Loucy (cell line): ENCODE data around the gene TMEM135.
"Not testable (repeated sequence)": the region's sequence is repeated elsewhere in the genome, so short reads cannot be mapped to it uniquely, and the experiment has no call there.

Experiments
- H2AFZ ChIP-seq: fragments of 200-600 bp; sonication (generic); 2 replicates; pipeline ENCODE4 v1.6.0; 2016; ENCODE audit warnings: antibody characterized with exemption, mild to moderate bottlenecking, low read length, moderate library complexity
- H3F3A ChIP-seq: fragments of 200-600 bp; 2 replicates; pipeline ENCODE4 v1.6.0; 2016; ENCODE audit warnings: antibody characterized with exemption, low read depth, mild to moderate bottlenecking
- H3K27me3 ChIP-seq: fragments of 200-600 bp; sonication (generic); 2 replicates; pipeline ENCODE4 v1.6.1; 2014; ENCODE audit warnings: low read length, mild to moderate bottlenecking; ENCODE audit not compliant: insufficient read depth, poor library complexity, severe bottlenecking
- H3K36me3 ChIP-seq: fragments of 200-600 bp; sonication (generic); 2 replicates; pipeline ENCODE4 v1.6.1; 2016; ENCODE audit warnings: low read length; ENCODE audit not compliant: insufficient read depth
- H3K4me1 ChIP-seq: fragments of 200-600 bp; sonication (generic); 2 replicates; pipeline ENCODE4 v1.5.1; 2014; ENCODE audit warnings: low read length, mild to moderate bottlenecking; ENCODE audit not compliant: insufficient read depth, poor library complexity, severe bottlenecking
- H3K4me2 ChIP-seq: fragments of 200-600 bp; sonication (generic); 2 replicates; pipeline ENCODE4 v1.6.0; 2014; ENCODE audit warnings: antibody characterized with exemption, low read length, low read depth, mild to moderate bottlenecking; ENCODE audit not compliant: poor library complexity, severe bottlenecking
- H3K4me3 ChIP-seq: fragments of 200-600 bp; sonication (generic); 2 replicates; pipeline ENCODE4 v1.5.1; 2014; ENCODE audit warnings: low read length, mild to moderate bottlenecking, mixed read lengths; ENCODE audit not compliant: poor library complexity, severe bottlenecking
- H3K79me2 ChIP-seq: fragments of 200-600 bp; sonication (generic); 2 replicates; pipeline ENCODE4 v1.6.1; 2014; ENCODE audit warnings: low read length; ENCODE audit not compliant: insufficient read depth
- H3K9ac ChIP-seq: fragments of 200-600 bp; sonication (generic); 2 replicates; pipeline ENCODE4 v1.6.0; 2014; ENCODE audit warnings: mild to moderate bottlenecking, low read depth, low read length, moderate library complexity; ENCODE audit not compliant: poor library complexity, severe bottlenecking
- H3K9me2 ChIP-seq: fragments of 200-600 bp; sonication (generic); replicated peaks from 2 replicates; pipeline ENCODE4 v1.6.1; 2016; ENCODE audit warnings: low read depth, low read length, mixed read lengths
- H3K9me3 ChIP-seq: fragments of 200-600 bp; sonication (generic); 2 replicates; pipeline ENCODE4 v1.6.1; 2014; ENCODE audit warnings: mild to moderate bottlenecking, antibody characterized with exemption, low read length, low read depth; ENCODE audit not compliant: insufficient read depth
- H4K20me1 ChIP-seq: fragments of 200-600 bp; sonication (generic); 2 replicates; pipeline ENCODE4 v1.6.0; 2014; ENCODE audit warnings: antibody characterized with exemption, low read length, mild to moderate bottlenecking; ENCODE audit not compliant: insufficient read depth, poor library complexity, severe bottlenecking
- CTCF ChIP-seq: fragments of 200-600 bp; sonication (generic); conservative IDR thresholded peaks from 2 replicates; pipeline ENCODE4 v1.5.1; 2014; ENCODE audit warnings: mild to moderate bottlenecking, antibody characterized with exemption, low read length
- EZH2phosphoT487 ChIP-seq: fragments of 200-600 bp; IDR thresholded peaks from 2 replicates; pipeline ENCODE4 v1.6.1; 2018; ENCODE audit warnings: antibody characterized with exemption, mild to moderate bottlenecking, moderate library complexity, borderline replicate concordance

The TMEM135 gene

GRCh38 chr11:86990515-86990914 lies 47.2 kb upstream of the TMEM135 start:
- Histone ChIP-seq H3K4me2 (no peak overlapping the region), H3K27me3 (no peaks in the 10 kb centered on the region), H4K20me1 (no peaks in the 10 kb centered on the region), H3K79me2 (no peaks in the 10 kb centered on the region), H2AFZ (no peak overlapping the region), H3K9ac (no peak overlapping the region), H3K36me3 (no peaks in the 10 kb centered on the region), H3K9me2 (no peaks in the 10 kb centered on the region), H3K4me3 (no peak overlapping the region), H3F3A (no peaks in the 10 kb centered on the region), H3K4me1 (no peaks in the 10 kb centered on the region), H3K9me3 (no peaks in the 10 kb centered on the region)
- TF ChIP-seq EZH2phosphoT487 (no peak), CTCF (no peak)

- Histone ChIP-seq H3K9me3 (no peaks in the 10 kb centered on the region), H3K4me2 (no peak overlapping the region), H4K20me1 (no peaks in the 10 kb centered on the region), H2AFZ (no peak overlapping the region), H3K36me3 (no peaks in the 10 kb centered on the region), H3K9ac (no peak overlapping the region), H3K27me3 (no peaks in the 10 kb centered on the region), H3K4me3 (no peak overlapping the region), H3K9me2 (no peaks in the 10 kb centered on the region), H3F3A (no peaks in the 10 kb centered on the region), H3K4me1 (no peaks in the 10 kb centered on the region), H3K79me2 (no peaks in the 10 kb centered on the region)
- TF ChIP-seq CTCF: no peak
- no peak for TF ChIP-seq EZH2phosphoT487
Measured at GRCh38 chr11:86991341-86991740, 46.4 kb upstream of the TMEM135 start.

GRCh38 chr11:86992340-86992739 lies 45.4 kb upstream of the TMEM135 start:
- H4K20me1 ChIP-seq, H3K9me3 ChIP-seq, H3K27me3 ChIP-seq, H3K9me2 ChIP-seq, H3F3A ChIP-seq, H3K79me2 ChIP-seq, H2AFZ ChIP-seq, H3K4me1 ChIP-seq, H3K4me2 ChIP-seq, H3K9ac ChIP-seq, H3K36me3 ChIP-seq, H3K4me3 ChIP-seq: not testable (repeated sequence)

- H2AFZ ChIP-seq: no peak overlapping the region
- no peaks in the 10 kb centered on the region for H3K4me1 ChIP-seq
- H3K36me3 ChIP-seq: no peaks in the 10 kb centered on the region
- TF ChIP-seq EZH2phosphoT487 (no peak), CTCF (no peak)
- H3K9ac ChIP-seq: no peak overlapping the region
- no peaks in the 10 kb centered on the region for H3K27me3 ChIP-seq
- H3F3A ChIP-seq: no peaks in the 10 kb centered on the region
- no peak overlapping the region for H3K4me3 ChIP-seq
- no peaks in the 10 kb centered on the region for H3K9me3 ChIP-seq
- no peaks in the 10 kb centered on the region for H3K79me2 ChIP-seq
- H3K4me2 ChIP-seq: no peak overlapping the region
- no peaks in the 10 kb centered on the region for H4K20me1 ChIP-seq
- no peaks in the 10 kb centered on the region for H3K9me2 ChIP-seq
Measured at GRCh38 chr11:86993031-86993430, 44.7 kb upstream of the TMEM135 start.
